ENCODE data around the gene CELA2B.

DNA sequence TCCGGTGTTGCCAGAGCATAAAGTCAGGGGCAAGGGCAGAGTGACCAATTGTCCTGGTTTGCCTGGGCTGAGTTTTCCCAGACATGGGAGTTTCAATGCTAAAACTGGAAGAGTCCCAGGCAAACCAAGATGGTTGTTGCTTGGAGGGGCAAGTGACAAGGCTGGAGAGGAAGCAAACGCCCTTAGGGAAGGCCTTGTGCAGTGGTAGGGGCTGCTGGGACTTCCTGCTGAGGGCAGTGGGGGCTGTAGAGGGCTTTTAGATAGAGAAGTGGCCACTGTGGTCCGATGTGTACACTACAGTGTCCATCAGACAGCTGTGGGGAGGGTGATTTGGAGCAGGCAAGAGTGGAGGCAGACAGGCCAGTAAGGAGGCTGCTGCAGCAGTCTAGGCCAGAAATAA, 26.3 kb upstream of the CELA2B start:
- TF ChIP-seq, protein P1, sequence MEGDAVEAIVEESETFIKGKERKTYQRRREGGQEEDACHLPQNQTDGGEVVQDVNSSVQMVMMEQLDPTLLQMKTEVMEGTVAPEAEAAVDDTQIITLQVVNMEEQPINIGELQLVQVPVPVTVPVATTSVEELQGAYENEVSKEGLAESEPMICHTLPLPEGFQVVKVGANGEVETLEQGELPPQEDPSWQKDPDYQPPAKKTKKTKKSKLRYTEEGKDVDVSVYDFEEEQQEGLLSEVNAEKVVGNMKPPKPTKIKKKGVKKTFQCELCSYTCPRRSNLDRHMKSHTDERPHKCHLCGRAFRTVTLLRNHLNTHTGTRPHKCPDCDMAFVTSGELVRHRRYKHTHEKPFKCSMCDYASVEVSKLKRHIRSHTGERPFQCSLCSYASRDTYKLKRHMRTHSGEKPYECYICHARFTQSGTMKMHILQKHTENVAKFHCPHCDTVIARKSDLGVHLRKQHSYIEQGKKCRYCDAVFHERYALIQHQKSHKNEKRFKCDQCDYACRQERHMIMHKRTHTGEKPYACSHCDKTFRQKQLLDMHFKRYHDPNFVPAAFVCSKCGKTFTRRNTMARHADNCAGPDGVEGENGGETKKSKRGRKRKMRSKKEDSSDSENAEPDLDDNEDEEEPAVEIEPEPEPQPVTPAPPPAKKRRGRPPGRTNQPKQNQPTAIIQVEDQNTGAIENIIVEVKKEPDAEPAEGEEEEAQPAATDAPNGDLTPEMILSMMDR (IDR thresholded peaks at IDR 0.05), result no peak
- no peak for TF ChIP-seq EZH2 (IDR thresholded peaks at IDR 0.05; ENCODE audit: borderline replicate concordance, insufficient read depth, low read depth, low read length, poor library complexity, severe bottlenecking)
